Fibroblast of pulmonary artery (primary cell): ENCODE measurements around the gene KLHL20.
"Not testable (repeated sequence)": the region's sequence is repeated elsewhere in the genome, so short reads cannot be mapped to it uniquely, and the experiment has no call there.

Experiments used
- DNase-seq: peaks from one replicate; pipeline ENCODE4 v3.0.0-alpha.2; 2010; ENCODE audit warnings: low read depth
- H3K4me3 ChIP-seq: replicated peaks from 2 replicates; pipeline ENCODE4 v1.5.1; 2011; ENCODE audit warnings: low read depth, mild to moderate bottlenecking, control low read depth, low read length, moderate library complexity
- TF ChIP-seq, protein P1 (sequence below): IDR thresholded peaks from 2 replicates; pipeline ENCODE4 v1.5.1; 2011; ENCODE audit warnings: mild to moderate bottlenecking, control low read depth, low read length, inconsistent platforms; ENCODE audit errors: missing control alignments

Gene KLHL20

DNA sequence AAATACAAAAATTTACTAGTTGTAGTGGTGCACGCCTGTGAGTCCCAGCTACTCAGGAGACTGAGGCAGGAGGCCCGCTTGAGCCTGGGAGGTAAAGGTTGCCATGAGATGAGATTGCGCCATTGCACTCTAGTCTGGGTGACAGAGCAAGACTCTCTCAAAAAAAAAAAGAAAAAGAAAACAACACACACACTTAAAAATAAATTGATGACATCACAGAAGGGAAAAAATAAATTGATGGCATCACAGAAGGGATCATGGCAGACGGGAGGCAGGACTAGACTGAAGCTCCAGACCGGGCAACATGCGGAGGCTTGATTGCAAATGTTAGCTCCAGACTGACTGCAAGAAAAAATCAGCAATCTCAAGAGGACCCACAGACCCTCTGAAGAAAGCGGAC is 43.3 kb downstream of the KLHL20 start:
- no peak for DNase-seq
- H3K4me3 ChIP-seq = no peak overlapping the region
- TF ChIP-seq, protein P1, sequence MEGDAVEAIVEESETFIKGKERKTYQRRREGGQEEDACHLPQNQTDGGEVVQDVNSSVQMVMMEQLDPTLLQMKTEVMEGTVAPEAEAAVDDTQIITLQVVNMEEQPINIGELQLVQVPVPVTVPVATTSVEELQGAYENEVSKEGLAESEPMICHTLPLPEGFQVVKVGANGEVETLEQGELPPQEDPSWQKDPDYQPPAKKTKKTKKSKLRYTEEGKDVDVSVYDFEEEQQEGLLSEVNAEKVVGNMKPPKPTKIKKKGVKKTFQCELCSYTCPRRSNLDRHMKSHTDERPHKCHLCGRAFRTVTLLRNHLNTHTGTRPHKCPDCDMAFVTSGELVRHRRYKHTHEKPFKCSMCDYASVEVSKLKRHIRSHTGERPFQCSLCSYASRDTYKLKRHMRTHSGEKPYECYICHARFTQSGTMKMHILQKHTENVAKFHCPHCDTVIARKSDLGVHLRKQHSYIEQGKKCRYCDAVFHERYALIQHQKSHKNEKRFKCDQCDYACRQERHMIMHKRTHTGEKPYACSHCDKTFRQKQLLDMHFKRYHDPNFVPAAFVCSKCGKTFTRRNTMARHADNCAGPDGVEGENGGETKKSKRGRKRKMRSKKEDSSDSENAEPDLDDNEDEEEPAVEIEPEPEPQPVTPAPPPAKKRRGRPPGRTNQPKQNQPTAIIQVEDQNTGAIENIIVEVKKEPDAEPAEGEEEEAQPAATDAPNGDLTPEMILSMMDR = no peak

DNA sequence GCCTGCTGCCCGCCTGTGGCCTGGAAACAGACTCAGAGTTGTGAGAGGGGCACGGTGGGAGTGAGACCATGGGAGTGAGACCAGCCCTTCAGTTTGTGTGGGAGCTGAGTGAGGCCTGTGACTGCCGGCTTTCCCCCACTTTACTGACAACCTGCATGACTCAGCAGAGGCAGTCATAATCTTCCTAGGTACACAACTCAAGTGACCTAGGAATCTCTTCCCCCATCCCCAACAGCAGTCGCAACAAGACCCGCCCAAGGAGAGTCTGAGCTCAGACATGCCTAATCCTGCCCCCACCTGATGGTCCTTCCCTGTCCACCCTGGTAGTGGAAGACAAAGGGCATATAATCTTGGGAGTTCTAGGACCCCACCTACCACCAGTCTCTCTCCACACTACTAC is 44.2 kb downstream of the KLHL20 start:
- TF ChIP-seq, protein P1 = no peak
- no peak for DNase-seq
- no peak overlapping the region for H3K4me3 ChIP-seq

DNA sequence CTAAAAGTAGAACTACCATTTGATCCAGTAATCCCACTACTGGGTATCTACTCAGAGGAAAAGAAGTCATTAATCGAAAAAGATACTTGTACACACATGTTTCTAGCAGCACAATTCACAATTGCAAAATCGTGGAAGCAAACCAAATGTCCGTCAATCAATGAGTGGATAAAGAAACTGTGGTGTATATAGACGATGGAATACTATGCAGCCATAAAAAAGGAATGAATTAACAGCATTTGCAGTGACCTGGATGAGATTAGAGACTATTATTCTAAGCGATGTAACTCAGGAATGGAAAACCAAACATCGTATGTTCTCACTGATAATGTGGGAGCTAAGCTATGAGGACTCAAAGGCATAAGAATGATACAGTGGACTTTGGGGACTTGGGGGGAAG is 49.5 kb downstream of the KLHL20 start:
- DNase-seq, H3K4me3 ChIP-seq: not testable (repeated sequence)

DNA sequence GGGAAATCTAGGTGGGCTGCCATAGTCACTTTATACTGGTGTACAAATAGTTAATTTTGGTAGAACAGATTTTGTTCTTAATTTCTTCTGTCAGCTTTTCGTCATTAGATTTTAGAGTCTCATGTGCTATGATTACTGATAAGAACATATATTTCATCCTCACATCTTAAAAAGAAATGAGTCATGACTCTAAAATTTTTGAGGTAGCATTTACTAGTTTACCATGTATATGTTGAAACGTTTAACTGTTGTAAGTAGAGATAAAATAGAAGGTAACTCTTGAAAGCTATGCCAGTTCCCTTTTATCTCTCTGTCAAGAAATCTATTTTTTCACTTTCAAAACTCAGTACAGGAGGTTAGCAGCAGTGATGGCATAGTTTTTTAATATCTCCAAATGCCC is 53.4 kb downstream of the KLHL20 start:
- no peak for DNase-seq
- TF ChIP-seq, protein P1 = no peak
- H3K4me3 ChIP-seq = no peak overlapping the region

DNA sequence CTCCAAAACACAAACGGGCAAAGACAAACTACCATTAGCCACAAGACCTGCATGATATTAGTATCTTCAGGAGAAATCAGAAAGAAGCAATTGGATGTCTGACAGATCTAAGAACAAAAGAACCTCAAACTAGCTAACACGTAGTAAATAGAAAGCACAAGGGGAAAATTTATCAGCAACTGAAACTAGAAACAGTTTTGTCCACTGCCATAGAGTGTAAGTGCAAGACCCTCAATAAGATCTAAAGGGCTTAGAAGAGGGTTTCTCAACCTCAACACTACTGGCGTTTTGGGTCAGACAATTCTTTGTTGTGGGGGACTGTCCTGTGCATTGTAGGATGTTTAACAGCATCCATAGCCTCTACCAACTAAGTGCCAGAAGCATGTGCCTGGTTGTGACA is 54.0 kb downstream of the KLHL20 start:
- TF ChIP-seq, protein P1 = no peak
- no peak for DNase-seq
- H3K4me3 ChIP-seq = no peak overlapping the region

DNA sequence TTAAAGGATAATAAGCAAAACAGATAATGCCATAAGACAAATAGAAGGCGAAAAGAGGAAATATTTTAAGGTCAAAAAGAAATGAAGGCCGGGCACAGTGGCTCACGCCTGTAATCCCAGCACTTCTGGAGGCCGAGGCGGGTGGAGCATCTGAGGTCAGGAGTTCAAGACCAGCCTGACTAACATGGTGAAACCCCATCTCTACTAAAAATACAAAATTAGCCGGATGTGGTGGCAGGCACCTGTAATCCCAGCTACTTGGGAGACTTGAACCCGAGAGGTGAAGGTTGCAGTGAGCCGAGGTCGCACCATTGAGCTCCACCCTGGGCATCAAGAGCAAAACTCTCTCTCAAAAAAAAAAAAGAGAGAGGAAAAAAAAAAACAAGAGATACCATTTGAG is 55.5 kb downstream of the KLHL20 start:
- not testable (repeated sequence) for H3K4me3 ChIP-seq, DNase-seq

DNA sequence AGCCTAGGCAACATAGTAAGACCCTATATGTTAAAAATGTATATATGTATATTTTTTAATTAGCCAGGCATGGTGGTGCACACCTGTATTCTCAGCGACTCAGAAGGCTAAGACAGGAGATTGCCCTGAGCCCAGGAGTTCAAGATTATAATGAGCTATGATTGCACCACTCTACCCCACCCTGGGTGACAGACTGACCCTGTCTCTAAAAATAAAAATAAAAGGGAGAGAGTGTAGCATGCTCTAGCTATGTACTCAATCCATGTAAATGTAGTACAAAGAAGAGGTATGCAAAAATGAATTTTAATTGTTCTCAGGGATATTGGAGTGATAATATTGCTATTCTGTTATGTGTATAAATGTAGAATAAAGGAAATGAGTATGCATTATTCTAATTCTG is 56.8 kb downstream of the KLHL20 start:
- H3K4me3 ChIP-seq = no peak overlapping the region
- TF ChIP-seq, protein P1 = no peak
- DNase-seq = no peak

DNA sequence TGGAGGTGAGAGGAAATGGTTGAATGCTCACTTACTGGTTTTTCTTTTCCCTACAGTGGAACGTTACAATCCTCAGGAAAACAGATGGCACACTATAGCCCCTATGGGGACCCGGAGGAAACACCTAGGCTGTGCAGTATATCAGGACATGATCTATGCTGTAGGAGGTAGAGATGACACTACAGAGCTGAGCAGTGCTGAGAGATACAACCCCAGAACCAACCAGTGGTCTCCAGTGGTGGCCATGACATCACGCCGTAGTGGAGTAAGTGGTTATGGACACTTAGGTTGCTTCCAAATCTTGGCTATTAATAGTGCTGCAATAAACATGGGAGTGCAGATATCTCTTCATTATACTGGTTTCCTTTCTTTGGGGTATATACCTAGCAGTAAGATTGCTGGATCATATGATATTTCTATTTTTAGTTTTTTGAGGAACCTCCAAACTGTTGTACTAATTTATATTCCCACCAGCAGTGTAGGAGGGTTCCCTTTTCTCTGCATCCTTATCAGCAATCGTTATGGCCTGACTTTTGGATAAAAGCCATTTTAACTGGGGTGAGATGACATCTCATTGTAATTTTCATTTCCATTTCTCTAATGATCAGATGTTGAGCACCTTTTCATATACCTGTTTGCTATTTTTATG is 60.9 kb downstream of the KLHL20 start:
- no peak overlapping the region for H3K4me3 ChIP-seq
- no peak for DNase-seq
- TF ChIP-seq, protein P1 = no peak
